Large intestine (tissue), 3 donors: Measurements from ENCODE around the gene KLF16. TPM values are rescaled to one million over a fixed set of nuclear protein-coding genes. Genes with fewer than 3 reads are reported as not detected.

Experiments
- DNase-seq, 2 donors: peaks; one replicate each; pipeline versions ENCODE4 v3.0.0 to v3.0.0-alpha.2; 2013
- H3K27ac ChIP-seq: one replicate; pipeline ENCODE4 v1.5.1; 2013; ENCODE audit warnings: low read length
- H3K27me3 ChIP-seq: 2 replicates; pipeline ENCODE4 v1.6.1; 2013; ENCODE audit warnings: low read length; ENCODE audit not compliant: control insufficient read depth, insufficient read depth
- H3K36me3 ChIP-seq: 2 replicates; pipeline ENCODE4 v1.6.1; 2013; ENCODE audit warnings: low read length; ENCODE audit not compliant: control insufficient read depth, insufficient read depth
- H3K4me1 ChIP-seq: one replicate; pipeline ENCODE4 v1.6.1; 2013; ENCODE audit warnings: low read length; ENCODE audit not compliant: control insufficient read depth, insufficient read depth
- H3K4me3 ChIP-seq: one replicate; pipeline ENCODE4 v1.5.1; 2013; ENCODE audit warnings: low read length
- H3K9me3 ChIP-seq: one replicate; pipeline ENCODE4 v1.6.1; 2013; ENCODE audit warnings: mild to moderate bottlenecking, low read depth, low read length, moderate library complexity; ENCODE audit not compliant: control insufficient read depth
- WGBS: methylation state at CpG from one replicate; pipeline ENCODE4 v1.1.5; 2013; ENCODE audit warnings: low lambda C conversion rate; ENCODE audit not compliant: insufficient coverage; 5-methylcytosine and 5-hydroxymethylcytosine counted together
- polyA plus RNA-seq: library from polyadenylated mRNA; unstranded; fragments of 120-200 nt; gene quantifications from one replicate; pipeline ENCODE4 v1.2.1, GENCODE V29; 2013

The KLF16 gene
- polyA plus RNA-seq, 1 donor: 19.5 TPM

- Histone ChIP-seq H3K4me3 (no peak overlapping the region), H3K27me3 (no peaks in the 10 kb centered on the region), H3K36me3 (peaks cover 37% of the 10 kb centered on the region), H3K4me1 (peaks cover 13% of the 10 kb centered on the region), H3K27ac (no peak overlapping the region), H3K9me3 (peaks cover 2% of the 10 kb centered on the region)
- no peak for DNase-seq
- 100% methylated on average over 2 of the region's 15 CpGs for WGBS
Measured at GRCh38 chr19:1830568-1830967, 32.8 kb downstream of the KLF16 start.

DNA sequence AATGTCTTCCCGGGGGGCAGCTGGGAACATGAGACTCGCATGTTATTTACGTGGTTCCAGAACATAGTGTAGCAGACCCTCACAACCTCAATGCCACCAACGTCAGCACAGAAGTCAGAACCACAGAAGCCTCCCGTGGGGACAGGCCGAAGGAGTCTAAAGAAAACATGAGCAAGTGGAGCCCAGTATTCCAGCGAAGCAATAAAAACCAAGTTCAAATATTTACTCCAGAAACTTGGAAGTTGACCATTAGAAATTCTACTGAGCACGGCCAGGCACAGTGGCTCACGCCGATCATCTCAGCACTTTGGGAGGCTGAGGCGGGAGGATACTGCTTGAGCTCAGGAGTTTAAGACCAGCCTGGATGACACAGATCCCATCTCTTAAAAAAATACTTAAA, 33.4 kb downstream of the KLF16 start:
- DNase-seq: no peak
- H3K27ac ChIP-seq: no peak overlapping the region

DNA sequence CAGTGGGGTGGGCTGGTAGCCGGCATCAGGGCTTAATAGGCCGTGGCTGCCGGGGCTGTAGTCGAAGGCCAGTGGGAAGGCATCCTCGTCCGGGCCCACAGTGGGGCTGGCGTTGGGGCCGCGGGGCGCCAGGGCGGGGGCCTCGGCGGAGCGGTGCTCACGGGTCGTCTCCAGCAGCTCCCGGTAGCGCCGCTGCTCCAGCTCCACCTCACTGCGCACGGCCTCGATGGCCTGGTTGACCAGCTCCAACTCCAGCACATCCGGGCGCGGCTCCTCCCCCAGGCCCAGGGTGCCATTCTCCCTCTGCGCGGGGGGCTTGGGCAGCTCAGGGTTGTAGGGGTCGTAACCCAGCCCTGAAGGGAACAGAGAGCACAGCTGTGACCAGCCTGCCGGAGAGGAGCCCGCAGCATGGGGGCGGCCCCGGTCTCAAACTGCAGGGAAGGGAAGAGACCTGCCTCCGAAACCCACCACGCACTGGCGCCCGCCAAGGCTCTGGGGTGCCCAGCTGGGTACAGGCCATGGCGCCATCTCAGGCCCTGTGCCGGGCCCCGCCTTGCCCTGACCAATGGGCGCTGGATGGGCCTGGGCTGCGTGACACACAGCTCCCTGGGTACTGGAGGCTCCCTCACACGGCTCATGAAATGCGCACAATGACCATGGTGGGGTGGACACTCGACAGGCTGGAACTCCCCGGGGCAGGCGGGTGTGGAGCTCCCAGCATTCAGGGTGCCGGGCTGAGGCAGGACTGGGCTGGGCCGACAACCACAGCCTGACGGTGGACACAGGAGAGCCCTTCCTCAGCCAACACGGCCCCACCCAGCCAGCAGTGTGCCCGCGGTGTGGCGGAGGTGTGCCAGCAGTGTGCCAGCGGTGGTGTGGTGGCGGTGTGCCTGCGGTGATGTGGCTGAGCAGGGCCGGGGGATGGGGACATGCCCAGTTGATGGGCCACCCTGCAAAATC, 34.8 kb downstream of the KLF16 start:
- Histone ChIP-seq H3K4me1 (peaks cover 13% of the 10 kb centered on the region), H3K27me3 (no peaks in the 10 kb centered on the region), H3K36me3 (peaks cover 47% of the 10 kb centered on the region), H3K27ac (no peak overlapping the region), H3K9me3 (peaks cover 5% of the 10 kb centered on the region), H3K4me3 (no peak overlapping the region)
- WGBS: no CpG with 5 or more reads among the region's 57 CpGs
- no peak for DNase-seq

More for the DNA sequence above, 33.4 kb downstream of the KLF16 start:
- Histone ChIP-seq H3K27me3 (no peaks in the 10 kb centered on the region), H3K36me3 (peaks cover 37% of the 10 kb centered on the region), H3K4me3 (no peak overlapping the region), H3K9me3 (peaks cover 2% of the 10 kb centered on the region), H3K4me1 (peaks cover 13% of the 10 kb centered on the region)
- 60% methylated on average over 2 of the region's 11 CpGs for WGBS

- H3K4me1 ChIP-seq: peaks cover 13% of the 10 kb centered on the region
- peaks cover 51% of the 10 kb centered on the region for H3K36me3 ChIP-seq
- peaks cover 5% of the 10 kb centered on the region for H3K9me3 ChIP-seq
- WGBS: no CpG with 5 or more reads among the region's 41 CpGs
- no peak overlapping the region for H3K4me3 ChIP-seq
- no peak overlapping the region for H3K27ac ChIP-seq
- no peaks in the 10 kb centered on the region for H3K27me3 ChIP-seq
- no peak for DNase-seq
Measured at GRCh38 chr19:1827566-1828278, 35.7 kb downstream of the KLF16 start.

DNA sequence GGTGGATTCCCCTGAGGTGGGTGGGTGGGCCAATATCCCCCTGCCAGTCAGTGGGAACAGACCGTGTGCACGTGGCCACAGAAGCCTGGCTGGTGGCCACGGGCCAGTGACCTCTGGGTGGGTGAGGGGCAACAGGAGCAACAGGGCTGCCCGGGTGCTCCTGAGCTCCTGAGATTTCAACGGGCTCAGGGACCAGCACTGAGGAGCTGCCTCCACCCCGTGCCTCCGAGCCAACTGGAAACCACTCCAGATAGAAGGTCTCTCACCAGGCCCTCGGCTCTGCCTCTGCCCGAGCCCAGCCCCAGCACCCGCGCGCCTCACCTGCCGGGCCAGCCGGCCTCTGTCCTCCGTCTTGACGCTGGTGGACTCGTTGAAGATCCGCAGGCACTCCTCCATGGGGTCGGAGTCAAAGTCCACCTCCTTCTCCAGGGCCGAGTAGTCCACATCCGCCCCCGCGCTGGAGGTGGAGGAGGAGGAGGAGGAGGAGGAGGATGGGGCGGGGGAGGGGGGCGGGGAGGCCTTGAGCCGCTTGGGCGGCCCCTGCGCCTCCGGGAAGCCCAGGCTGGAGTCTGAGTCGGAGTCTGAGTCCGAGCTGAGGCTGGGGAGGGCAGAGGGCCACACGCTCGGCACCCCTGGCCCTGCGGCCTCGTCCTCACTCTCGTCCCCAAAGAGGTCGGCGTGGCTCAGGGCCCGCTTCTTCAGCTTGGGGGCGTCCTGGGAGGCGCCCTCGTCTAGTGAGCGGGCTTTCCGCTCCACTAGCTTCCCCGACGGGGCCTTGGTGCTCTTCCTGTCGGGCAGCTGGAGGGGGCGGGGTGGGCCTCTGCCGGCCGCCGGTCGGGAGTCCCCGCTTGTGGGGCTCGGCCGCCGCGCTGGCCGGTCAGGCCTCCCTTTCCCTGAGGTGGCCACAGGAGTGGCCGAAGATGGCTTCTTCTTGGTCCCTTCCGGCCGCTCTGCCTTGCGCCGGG, 36.5 kb downstream of the KLF16 start:
- H3K27me3 ChIP-seq: no peaks in the 10 kb centered on the region
- H3K27ac ChIP-seq: peak overlapping the region; percentile 73
- H3K4me3 ChIP-seq: peak overlapping the region; percentile 51
- WGBS: no CpG with 5 or more reads among the region's 63 CpGs
- peaks cover 5% of the 10 kb centered on the region for H3K9me3 ChIP-seq
- peaks cover 55% of the 10 kb centered on the region for H3K36me3 ChIP-seq
- H3K4me1 ChIP-seq: peaks cover 13% of the 10 kb centered on the region
- peak; percentile 68 to 85 for DNase-seq

DNA sequence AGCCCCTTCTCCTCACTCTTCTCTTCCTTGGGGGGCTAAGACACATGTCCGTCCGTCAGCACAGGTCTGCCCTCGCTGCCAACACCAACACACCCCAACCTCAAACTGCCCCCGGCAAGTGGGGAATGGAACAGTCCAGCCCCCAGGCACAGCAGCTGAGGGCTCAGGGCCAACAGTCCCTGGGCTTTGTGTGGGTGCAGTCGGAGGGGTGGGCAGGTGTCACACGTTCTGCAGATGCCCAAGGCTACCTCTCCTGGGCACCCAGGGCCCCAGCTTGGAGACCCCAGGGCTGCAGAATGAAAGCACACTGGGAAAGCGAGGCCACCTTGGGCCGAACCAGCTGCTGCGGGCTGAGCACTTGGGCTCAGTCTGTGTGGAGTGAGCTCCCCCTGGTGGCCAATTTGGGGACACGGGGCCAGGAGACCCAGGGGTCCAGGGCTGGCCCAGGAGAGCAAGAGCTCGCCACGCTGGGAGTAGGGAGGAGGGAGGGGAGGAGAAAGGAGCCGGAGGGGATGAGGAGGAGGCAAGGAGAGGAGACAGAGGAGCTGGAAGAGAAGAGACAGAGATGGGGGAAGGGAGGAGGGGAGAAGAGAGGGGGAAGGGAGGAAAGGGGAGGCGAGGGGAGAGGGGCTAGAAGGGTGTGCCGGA, 37.3 kb downstream of the KLF16 start:
- 0% methylated on average over 3 of the region's 15 CpGs for WGBS
- H3K27me3 ChIP-seq: no peaks in the 10 kb centered on the region
- peaks cover 59% of the 10 kb centered on the region for H3K36me3 ChIP-seq
- peak overlapping the region; percentile 51 for H3K4me3 ChIP-seq
- peaks cover 5% of the 10 kb centered on the region for H3K9me3 ChIP-seq
- H3K4me1 ChIP-seq: peaks cover 13% of the 10 kb centered on the region
- peak; percentile 68 to 73 for DNase-seq
- H3K27ac ChIP-seq: peak overlapping the region; percentile 73

- peaks cover 5% of the 10 kb centered on the region for H3K9me3 ChIP-seq
- H3K36me3 ChIP-seq: peaks cover 64% of the 10 kb centered on the region
- no peaks in the 10 kb centered on the region for H3K27me3 ChIP-seq
- peaks cover 13% of the 10 kb centered on the region for H3K4me1 ChIP-seq
- no peak for DNase-seq
- H3K27ac ChIP-seq: no peak overlapping the region
- no CpG with 5 or more reads among the region's 14 CpGs for WGBS
- H3K4me3 ChIP-seq: no peak overlapping the region
Measured at GRCh38 chr19:1824252-1824622, 39.1 kb downstream of the KLF16 start.

- H3K36me3 ChIP-seq: peaks cover 67% of the 10 kb centered on the region
- WGBS: no CpG with 5 or more reads among the region's 36 CpGs
Measured at GRCh38 chr19:1823539-1824251, 39.7 kb downstream of the KLF16 start.

DNA sequence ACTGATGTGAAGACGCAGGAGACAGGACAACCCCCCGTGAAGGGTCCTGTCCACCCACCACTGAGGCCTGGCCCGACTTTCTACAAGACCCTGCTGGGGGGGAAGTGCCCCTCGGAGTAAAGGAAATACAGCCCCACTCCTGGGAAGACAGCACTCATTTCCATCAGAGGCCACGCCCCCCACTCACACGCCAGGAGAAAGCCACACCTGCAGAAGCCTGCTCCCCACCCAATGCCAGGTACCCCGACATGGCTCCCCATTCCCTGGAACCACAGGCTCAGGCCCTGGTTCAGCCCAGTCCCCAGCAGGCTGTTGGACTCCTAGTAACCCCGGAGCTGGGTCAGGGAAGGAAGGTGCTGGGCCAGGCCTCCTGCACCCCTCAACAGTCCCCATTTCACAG, 40.4 kb downstream of the KLF16 start:
- Histone ChIP-seq H3K27me3 (no peaks in the 10 kb centered on the region), H3K4me3 (no peak overlapping the region), H3K4me1 (peaks cover 13% of the 10 kb centered on the region), H3K9me3 (peaks cover 5% of the 10 kb centered on the region), H3K36me3 (peaks cover 70% of the 10 kb centered on the region), H3K27ac (no peak overlapping the region)
- WGBS: no CpG with 5 or more reads among the region's 8 CpGs
- no peak for DNase-seq

More at GRCh38 chr19:1823539-1824251, 39.7 kb downstream of the KLF16 start:
- Histone ChIP-seq H3K9me3 (peaks cover 5% of the 10 kb centered on the region), H3K27ac (no peak overlapping the region), H3K27me3 (no peaks in the 10 kb centered on the region), H3K4me1 (peaks cover 13% of the 10 kb centered on the region), H3K4me3 (no peak overlapping the region)
- no peak for DNase-seq
